Panc1 (cell line): Measurements from ENCODE around the gene NR1H2. TPM values are rescaled to one million over a fixed set of nuclear protein-coding genes. Genes with fewer than 3 reads are reported as not detected.

ENCODE experiments used
- ATAC-seq: fragments of 200-7000 bp; cut with Tn5 transposase; 2 replicates; pipeline ENCODE4 v1.9.1; 2020; ENCODE audit warnings: mild to moderate bottlenecking, moderate library complexity
- BruUV-seq: library from RNA; stranded (reverse); fragments of 400-500 nt; replicated peaks from 2 replicates; lab custom pipeline; 2021; lab: Mats Ljungman, UMichigan
- CTCF ChIA-PET: fragments of 300-600 bp; sonication (Branson Sonifier 250); formaldehyde crosslinking; loops from one replicate; lab custom pipeline; 2022; ENCODE audit warnings: antibody characterized with exemption; lab: Charles Lee
- POLR2A ChIA-PET: fragments of 300-600 bp; sonication (Branson Sonifier 250); formaldehyde crosslinking; loops from one replicate; lab custom pipeline; 2022; ENCODE audit warnings: antibody characterized with exemption; lab: Charles Lee
- DNase-seq: peaks from one replicate; pipeline ENCODE4 v3.0.0-alpha.2; 2010; ENCODE audit warnings: low read depth, low spot score
- H3K27ac ChIP-seq: 2 replicates; pipeline ENCODE4 v1.5.1; 2011; ENCODE audit warnings: mild to moderate bottlenecking, low read length, inconsistent platforms
- H3K27me3 ChIP-seq: fragments of 200-500 bp; sonication (Bioruptor generic); 2 replicates; pipeline ENCODE4 v1.6.0; 2014; ENCODE audit warnings: low read length, inconsistent platforms; ENCODE audit not compliant: control insufficient read depth, insufficient read depth
- H3K36me3 ChIP-seq: fragments of 200-500 bp; sonication (Bioruptor generic); 2 replicates; pipeline ENCODE4 v1.5.1; 2014; ENCODE audit warnings: inconsistent platforms, mild to moderate bottlenecking, low read length, moderate library complexity; ENCODE audit not compliant: control insufficient read depth, insufficient read depth
- H3K4me1 ChIP-seq: 2 replicates; pipeline ENCODE4 v1.5.1; 2011; ENCODE audit warnings: inconsistent platforms, mild to moderate bottlenecking, low read length, moderate library complexity; ENCODE audit not compliant: control insufficient read depth, insufficient read depth
- H3K4me3 ChIP-seq, 2 experiments: 2 replicates each; pipeline ENCODE4 v1.5.1; 2011 to 2012; ENCODE audit warnings: low read depth in 2 of 2, low read length in 2 of 2, mild to moderate bottlenecking in 2 of 2, inconsistent platforms in 1 of 2, moderate library complexity in 1 of 2
- H3K9me3 ChIP-seq: fragments of 200-500 bp; sonication (Bioruptor generic); 2 replicates; pipeline ENCODE4 v1.5.1; 2014; ENCODE audit warnings: low read depth, mild to moderate bottlenecking, inconsistent platforms, low read length, moderate library complexity; ENCODE audit not compliant: control insufficient read depth, insufficient read depth
- POLR2AphosphoS5 ChIP-seq: IDR thresholded peaks from 2 replicates; pipeline ENCODE4 v1.6.1; 2012; ENCODE audit warnings: mild to moderate bottlenecking, low read depth, low read length, moderate library complexity
- SIN3A ChIP-seq: IDR thresholded peaks from 2 replicates; pipeline ENCODE4 v1.6.1; 2012; ENCODE audit warnings: low read depth, mild to moderate bottlenecking, low read length, moderate library complexity, borderline replicate concordance; ENCODE audit not compliant: insufficient read depth
- TCF7L2 ChIP-seq: IDR thresholded peaks from 2 replicates; pipeline ENCODE4 v1.6.1; 2011; ENCODE audit warnings: mild to moderate bottlenecking, low read depth, low read length, inconsistent platforms
- in situ Hi-C: cut with HindIII; loops from 2 replicates; pipeline ENCODE4 v1.10.0; 2016; ENCODE audit warnings: low sequenced_read_pairs, low pct_unique_long_range_greater_than_20kb
- intact Hi-C: fragments of 100-400 bp; cut with micrococcal nuclease; formaldehyde crosslinking; loops from one replicate; pipeline ENCODE4 v1.10.0; 2022; ENCODE audit not compliant: unreplicated experiment
- total RNA-seq: library from RNA; stranded (reverse); gene quantifications from one replicate; pipeline ENCODE4 v1.2.1, GENCODE V29; 2021; ENCODE audit not compliant: unreplicated experiment
- TF ChIP-seq, protein P1 (sequence below), 2 experiments: IDR thresholded peaks; 2 replicates each; pipeline ENCODE4 v1.6.1; 2011 to 2012; ENCODE audit warnings: low read depth in 2 of 2, control low read depth in 1 of 2, low read length in 1 of 2, mild to moderate bottlenecking in 1 of 2, moderate library complexity in 1 of 2; ENCODE audit not compliant: insufficient read depth in 1 of 2
- TF ChIP-seq, protein P2 (sequence below): fragments of 450-650 bp; IDR thresholded peaks from 2 replicates; pipeline ENCODE4 v1.5.1; 2017; ENCODE audit warnings: mild to moderate bottlenecking

Gene NR1H2
- total RNA-seq, 1 experiment from 2014 or later: 55.8 TPM

DNA sequence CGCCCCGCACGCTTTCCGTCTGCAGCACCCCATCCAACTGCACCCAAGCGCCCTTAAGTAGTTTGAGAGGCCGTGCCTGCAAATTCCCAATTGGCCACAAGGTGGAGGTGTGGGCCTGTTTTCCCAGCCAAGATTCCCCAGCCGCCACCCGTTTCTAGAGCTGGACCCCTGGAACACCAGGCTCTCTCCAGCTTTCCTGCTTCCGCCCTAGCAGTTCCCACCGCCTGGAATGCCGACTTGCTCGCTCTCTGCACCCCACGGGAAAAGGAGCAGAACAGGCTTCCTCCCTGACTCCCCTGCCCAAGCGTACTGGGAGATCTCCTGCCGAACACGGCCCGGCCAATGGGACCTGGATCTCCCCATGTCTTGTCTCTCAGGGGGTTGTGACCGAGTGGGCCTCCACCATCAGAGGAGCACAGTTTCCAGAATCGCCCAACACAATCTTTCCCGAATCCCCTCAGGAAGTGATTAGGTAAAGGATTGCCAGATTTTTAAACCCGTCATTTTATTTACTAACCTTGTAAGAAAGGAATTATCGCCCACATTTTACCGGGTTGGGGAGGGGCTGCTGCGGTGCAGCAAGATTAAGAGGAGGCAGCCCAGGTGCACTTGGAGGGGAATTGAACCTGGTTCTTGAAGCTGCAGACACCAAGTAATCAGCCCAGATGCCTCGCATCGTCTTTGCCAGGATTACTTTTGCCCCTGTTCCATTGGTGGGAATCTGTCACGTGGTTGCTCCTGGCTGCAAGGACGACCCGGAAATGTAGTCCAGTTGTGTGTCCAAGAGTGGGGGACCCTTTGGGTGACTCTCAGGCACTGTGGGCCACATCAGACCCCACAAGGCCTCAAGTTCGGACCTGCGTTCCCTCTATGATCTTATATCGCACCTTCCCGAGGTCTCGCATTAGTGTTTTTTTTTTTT is 7.3 kb upstream of the NR1H2 start:
- intact Hi-C loops (no loop called here), in situ Hi-C loops (no loop called here)
- no TSS peak for BruUV-seq
- ChIA-PET CTCF (interaction anchor here (0.6 to 1.0 kb wide), 4 partner anchors 12 to 198 kb away, joined by 3 to 4 read pairs (median 4); no protein-coding TSS in a partner anchor), POLR2A (interaction anchor here (0.6 kb wide), 1 partner anchor 164 kb away, joined by 3 read pairs; no protein-coding TSS in a partner anchor)
- DNase-seq (no peak), ATAC-seq (peak; percentile 93)
- Histone ChIP-seq H3K36me3 (no peaks in the 10 kb centered on the region), H3K9me3 (no peaks in the 10 kb centered on the region), H3K27me3 (no peaks in the 10 kb centered on the region), H3K4me3 (peak overlapping the region; percentile 62 to 85), H3K27ac (peak overlapping the region; percentile 91), H3K4me1 (no peaks in the 10 kb centered on the region; the same call in 1 of the 2 replicates)
- TF ChIP-seq, protein P1, sequence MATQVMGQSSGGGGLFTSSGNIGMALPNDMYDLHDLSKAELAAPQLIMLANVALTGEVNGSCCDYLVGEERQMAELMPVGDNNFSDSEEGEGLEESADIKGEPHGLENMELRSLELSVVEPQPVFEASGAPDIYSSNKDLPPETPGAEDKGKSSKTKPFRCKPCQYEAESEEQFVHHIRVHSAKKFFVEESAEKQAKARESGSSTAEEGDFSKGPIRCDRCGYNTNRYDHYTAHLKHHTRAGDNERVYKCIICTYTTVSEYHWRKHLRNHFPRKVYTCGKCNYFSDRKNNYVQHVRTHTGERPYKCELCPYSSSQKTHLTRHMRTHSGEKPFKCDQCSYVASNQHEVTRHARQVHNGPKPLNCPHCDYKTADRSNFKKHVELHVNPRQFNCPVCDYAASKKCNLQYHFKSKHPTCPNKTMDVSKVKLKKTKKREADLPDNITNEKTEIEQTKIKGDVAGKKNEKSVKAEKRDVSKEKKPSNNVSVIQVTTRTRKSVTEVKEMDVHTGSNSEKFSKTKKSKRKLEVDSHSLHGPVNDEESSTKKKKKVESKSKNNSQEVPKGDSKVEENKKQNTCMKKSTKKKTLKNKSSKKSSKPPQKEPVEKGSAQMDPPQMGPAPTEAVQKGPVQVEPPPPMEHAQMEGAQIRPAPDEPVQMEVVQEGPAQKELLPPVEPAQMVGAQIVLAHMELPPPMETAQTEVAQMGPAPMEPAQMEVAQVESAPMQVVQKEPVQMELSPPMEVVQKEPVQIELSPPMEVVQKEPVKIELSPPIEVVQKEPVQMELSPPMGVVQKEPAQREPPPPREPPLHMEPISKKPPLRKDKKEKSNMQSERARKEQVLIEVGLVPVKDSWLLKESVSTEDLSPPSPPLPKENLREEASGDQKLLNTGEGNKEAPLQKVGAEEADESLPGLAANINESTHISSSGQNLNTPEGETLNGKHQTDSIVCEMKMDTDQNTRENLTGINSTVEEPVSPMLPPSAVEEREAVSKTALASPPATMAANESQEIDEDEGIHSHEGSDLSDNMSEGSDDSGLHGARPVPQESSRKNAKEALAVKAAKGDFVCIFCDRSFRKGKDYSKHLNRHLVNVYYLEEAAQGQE (IDR thresholded peaks at IDR 0.05; ENCODE audit: insufficient read depth in 1 of 2, low read depth in 2 of 2, low read length in 1 of 2): no peak
- TF ChIP-seq TCF7L2: no peak
- TF ChIP-seq, protein P2, sequence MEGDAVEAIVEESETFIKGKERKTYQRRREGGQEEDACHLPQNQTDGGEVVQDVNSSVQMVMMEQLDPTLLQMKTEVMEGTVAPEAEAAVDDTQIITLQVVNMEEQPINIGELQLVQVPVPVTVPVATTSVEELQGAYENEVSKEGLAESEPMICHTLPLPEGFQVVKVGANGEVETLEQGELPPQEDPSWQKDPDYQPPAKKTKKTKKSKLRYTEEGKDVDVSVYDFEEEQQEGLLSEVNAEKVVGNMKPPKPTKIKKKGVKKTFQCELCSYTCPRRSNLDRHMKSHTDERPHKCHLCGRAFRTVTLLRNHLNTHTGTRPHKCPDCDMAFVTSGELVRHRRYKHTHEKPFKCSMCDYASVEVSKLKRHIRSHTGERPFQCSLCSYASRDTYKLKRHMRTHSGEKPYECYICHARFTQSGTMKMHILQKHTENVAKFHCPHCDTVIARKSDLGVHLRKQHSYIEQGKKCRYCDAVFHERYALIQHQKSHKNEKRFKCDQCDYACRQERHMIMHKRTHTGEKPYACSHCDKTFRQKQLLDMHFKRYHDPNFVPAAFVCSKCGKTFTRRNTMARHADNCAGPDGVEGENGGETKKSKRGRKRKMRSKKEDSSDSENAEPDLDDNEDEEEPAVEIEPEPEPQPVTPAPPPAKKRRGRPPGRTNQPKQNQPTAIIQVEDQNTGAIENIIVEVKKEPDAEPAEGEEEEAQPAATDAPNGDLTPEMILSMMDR: peak; percentile 86

DNA sequence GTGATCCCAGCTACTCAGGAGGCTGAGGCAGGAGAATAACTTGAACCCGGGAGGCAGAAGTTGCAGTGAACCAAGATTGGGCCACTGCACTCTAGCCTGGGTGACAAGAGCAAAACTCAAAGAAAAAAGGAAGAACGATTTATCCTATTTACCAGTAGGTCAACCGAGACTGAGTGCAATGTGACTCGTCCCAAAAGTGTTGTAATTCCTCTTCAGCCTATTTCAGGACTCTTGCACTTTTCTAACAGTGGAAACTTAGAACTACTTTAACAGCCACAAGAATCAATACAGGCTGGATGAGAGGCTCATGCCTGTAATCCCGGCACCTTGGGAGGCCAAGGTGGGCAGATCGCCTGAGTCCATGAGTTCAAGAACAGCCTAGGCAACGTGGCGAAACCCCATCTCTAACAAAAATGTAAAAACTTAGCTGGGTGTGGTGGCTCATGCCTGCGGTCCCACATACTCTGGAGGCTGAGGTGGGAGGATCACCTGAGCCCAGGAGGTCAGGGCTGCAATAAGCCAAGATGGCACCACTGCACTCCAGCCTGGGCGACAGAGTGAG is 4.3 kb upstream of the NR1H2 start:
- intact Hi-C loops (no loop called here), in situ Hi-C loops (no loop called here)
- no TSS peak for BruUV-seq
- ChIA-PET CTCF (no interaction called here), POLR2A (no interaction called here)
- Histone ChIP-seq H3K9me3 (no peaks in the 10 kb centered on the region), H3K27me3 (no peaks in the 10 kb centered on the region), H3K4me1 (peaks cover 4% of the 10 kb centered on the region; the same call in 1 of the 2 replicates), H3K36me3 (no peaks in the 10 kb centered on the region), H3K27ac (no peak overlapping the region), H3K4me3 (no peak overlapping the region)
- TF ChIP-seq, protein P2: no peak
- TF ChIP-seq, protein P1 (IDR thresholded peaks at IDR 0.05; ENCODE audit: insufficient read depth in 1 of 2, low read depth in 2 of 2, low read length in 1 of 2): no peak
- TF ChIP-seq SIN3A (no peak), TCF7L2 (no peak), POLR2AphosphoS5 (no peak)
- DNase-seq: no peak
- no peak for ATAC-seq
